Urothelium cell line (cell line): ENCODE data around the gene ADGRL3.

Experiments
- DNase-seq: peaks from one replicate; pipeline ENCODE4 v3.0.0; 2011; ENCODE audit warnings: low spot score, mixed read lengths
- FAIRE-seq: peaks from 2 replicates; lab custom pipeline; 2011; peaks lifted over from hg19 to GRCh38; lab: Jason Lieb, UNC

The ADGRL3 gene

DNA sequence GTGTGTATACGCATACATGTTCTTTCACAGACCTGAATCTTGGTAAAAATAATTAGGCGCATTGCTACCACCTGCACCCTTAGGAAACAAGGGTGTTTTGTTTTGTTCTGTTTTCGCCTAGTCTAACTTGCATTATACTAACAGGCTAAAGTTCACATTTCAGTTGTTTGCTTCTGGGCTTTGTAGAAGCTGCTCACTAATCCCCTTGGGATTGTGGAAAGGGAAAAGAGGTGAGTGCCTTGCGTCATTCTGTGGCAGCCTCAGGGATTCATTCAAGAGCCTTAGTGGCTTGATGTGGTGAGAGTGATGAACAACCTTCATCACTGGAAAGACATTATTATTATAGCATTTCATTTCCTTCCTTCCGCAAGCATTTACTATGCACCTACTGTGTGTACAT lies 331.1 kb downstream of the ADGRL3 start:
- no peak for DNase-seq

DNA sequence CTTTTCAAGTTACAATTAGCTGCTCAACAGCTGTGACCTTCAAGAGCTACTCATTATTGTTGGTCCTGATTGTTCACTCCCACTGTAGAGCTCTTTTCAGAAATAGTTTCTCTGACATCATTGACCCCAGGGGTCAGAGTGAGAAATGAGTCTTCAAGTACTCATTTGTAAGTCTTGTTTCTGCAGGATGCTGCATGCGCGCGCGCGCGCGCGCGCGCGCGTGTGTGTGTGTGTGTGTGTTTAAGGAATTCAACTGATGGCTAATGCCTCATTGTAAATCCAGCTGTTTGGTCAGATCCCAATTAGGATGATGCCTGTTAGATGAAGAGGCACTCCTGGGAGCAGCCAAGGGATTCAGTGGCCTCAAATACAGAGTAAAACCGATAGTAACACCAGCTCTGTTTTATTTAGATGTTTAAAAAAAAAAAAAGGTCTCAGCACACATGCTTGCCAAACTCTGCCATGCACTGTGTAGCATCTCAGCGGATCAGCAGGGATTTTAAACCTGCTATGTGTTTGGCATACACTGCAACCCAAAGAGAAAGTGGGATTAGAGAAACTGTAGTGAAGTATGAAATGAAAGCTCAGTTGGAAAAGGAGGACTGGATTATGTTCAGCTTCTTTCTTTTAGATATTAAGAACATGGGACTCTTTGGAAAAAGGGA lies 332.3 kb downstream of the ADGRL3 start:
- FAIRE-seq = no peak
- no peak for DNase-seq

More for the DNA sequence above, 331.1 kb downstream of the ADGRL3 start:
- FAIRE-seq = no peak

DNA sequence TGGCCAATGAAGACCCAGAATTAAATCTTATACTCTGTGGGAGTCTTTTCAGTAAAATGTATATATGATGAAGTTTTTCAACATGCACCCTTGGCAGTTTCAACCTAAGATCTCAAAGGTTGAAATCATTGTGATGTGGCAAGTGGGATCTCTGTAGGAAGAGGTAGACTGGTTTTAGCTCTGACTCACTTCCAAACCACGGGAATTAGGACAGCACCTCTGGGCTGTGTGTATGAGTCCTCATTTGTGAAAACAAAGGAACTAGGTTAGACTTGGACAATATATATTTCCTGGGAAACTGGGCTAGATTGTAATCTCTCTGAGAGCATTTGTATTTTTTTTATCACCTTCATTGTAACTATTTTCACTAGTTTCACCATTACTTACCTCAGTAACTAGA lies 333.0 kb downstream of the ADGRL3 start:
- peak; percentile 36 for DNase-seq
- no peak for FAIRE-seq

DNA sequence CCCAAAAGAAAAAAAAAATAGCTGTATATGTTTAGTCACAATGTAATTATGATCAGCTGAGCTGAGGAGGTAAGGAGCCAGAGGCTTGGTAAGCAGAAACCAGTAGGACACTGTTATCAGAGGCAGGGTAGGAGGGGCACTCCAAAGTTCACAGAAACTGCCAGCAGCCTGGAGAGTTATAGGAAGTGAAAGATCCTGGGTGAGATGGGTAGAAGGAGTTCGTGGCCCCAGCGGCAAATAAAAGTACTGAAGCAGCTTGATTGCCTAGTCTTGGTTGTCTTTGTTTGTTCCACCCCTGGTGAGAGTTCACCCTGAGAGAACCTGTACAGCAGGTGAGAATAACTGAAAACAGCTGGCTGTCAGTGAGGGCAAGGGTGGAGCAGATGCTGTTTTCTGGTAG lies 340.8 kb downstream of the ADGRL3 start:
- FAIRE-seq (no peak), DNase-seq (no peak)

- no peak for DNase-seq
Measured at GRCh38 chr4:61541459-61541858, 341.3 kb downstream of the ADGRL3 start.

DNA sequence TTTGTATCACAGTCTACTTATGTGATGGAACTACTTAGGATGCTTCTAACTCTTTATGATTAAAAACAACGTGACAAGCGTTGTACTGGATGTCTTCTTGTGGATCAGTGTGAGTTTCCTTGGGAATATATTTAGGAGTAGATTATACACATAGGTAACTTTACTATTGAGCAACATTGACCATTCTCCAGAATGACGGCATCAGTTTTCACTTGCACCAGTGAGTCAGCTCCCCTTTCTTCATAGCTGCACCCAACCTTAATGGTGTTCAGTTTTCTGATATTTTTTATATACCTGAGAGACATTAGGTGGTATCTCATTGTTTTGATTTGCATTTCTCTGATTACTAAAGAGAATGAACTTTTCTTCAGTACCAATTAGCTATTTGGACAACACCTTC lies 343.9 kb downstream of the ADGRL3 start:
- no peak for FAIRE-seq
- DNase-seq = no peak

More at GRCh38 chr4:61541459-61541858, 341.3 kb downstream of the ADGRL3 start:
- no peak for FAIRE-seq

DNA sequence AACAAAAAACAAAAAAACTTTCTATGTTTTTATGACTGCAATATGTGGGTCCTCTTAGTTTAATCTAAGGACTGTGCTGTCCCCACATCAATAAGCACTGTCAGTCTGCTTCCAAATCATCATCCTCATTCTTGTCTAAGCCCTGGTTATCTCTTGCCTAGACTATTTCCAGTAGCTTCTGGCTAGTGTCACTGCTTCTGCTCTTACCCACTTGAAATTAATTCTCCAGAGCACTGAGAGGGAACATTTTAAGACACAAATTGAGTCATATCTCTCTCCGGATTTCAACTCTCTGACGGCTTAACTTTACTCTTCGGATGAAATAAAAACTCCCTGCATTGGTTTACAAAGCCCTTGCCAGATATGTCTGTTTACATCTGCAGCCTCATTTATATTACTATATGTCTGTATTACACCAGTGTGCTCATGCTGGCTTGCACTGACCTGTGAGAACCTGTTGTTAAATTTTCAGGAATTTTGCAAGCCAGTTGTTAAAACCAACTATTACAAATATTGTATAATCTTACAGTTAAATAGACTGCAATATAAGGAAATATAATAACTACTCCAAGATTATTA lies 345.9 kb downstream of the ADGRL3 start:
- no peak for DNase-seq

DNA sequence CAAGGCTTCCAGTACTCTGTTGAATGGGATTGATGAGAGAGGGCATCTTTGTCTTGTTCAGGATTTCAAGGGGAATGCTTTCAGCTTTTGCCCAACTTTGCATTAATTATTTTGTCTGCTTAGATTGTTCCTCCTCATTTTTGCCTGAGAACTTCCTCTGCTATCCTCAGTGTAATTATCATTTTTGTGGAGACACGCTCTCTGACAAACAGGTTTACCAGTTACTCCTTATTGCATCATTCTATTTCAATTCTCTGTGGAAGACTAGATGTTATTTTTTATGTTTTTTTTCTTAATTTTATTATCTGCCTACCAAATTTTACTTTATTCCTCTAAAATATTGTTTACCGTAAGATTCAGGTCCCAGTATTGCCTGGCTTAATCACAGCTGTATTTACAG lies 349.2 kb downstream of the ADGRL3 start:
- FAIRE-seq (no peak), DNase-seq (no peak)

More for the DNA sequence above, 345.9 kb downstream of the ADGRL3 start:
- FAIRE-seq = no peak

DNA sequence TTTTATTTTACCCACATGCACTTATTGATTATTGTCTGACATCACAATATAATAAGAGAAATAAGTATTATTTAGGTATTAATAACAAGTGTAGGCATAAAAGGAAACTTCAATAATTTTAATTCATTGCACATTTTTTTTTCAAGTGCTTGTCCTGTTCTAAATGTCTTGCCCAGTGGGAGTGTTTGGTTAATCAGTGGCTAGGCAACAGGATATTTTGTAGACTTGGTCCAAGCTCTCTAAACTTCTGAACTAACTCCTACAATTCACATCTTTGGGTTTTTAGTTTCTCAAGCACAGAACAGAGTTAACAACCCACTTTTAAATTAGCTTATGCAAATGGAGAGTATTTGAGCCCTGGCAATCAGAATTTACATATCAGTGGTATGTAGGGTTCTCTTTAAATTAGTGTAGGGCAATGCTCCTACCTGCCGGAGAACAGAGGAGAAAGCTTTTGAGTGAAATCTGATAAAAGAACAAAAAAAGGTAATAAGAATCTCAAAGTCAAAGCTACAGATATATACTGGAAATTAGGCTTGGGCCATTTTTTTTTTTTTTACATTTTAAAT lies 353.5 kb downstream of the ADGRL3 start:
- FAIRE-seq (no peak), DNase-seq (no peak)

DNA sequence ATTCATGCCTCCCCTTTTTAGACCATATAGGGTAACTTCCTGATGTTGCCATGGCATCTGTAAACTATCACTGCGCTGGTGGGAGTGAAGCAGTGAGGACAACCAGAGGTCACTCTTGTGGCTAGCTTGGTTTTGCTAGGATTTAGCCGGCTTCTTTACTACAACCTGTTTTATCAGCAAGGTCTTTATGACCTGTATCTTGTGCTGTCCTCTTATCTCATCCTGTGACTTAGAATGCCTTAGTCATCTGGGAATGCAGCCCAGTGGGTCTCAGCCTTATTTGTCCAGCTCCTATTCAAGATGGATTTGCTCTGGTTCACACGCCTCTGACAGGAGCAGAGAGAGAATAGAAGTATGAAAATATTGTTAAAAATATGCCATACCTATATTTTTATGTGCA lies 355.7 kb downstream of the ADGRL3 start:
- DNase-seq (no peak), FAIRE-seq (no peak)

GRCh38 chr4:61556277-61556676 lies 356.2 kb downstream of the ADGRL3 start:
- DNase-seq (no peak), FAIRE-seq (no peak)

- DNase-seq (no peak), FAIRE-seq (no peak)
Measured at GRCh38 chr4:61559396-61559795, 359.3 kb downstream of the ADGRL3 start.

- no peak for DNase-seq
- no peak for FAIRE-seq
Measured at GRCh38 chr4:61561028-61561427, 360.9 kb downstream of the ADGRL3 start.

GRCh38 chr4:61571761-61572559 lies 371.8 kb downstream of the ADGRL3 start:
- FAIRE-seq = no peak
- peak; percentile 32 for DNase-seq

DNA sequence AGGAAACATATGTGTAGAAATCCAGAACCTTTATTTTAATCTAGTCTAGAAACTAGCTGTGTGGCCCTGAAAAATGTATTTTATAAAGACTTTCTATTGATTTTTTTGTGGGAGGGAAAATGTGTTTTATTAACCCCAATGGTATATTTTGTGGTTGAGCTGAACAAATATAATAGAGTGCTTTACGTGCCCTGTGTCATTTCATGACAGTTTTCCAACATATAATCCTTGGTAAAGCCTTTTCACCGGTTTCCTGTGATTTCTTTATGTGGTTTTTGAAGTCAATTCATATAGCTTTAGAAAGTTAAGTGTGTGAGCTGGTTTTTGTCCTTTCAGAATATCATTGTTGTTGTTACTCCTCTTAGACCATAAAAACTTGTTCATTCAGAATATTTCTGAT lies 375.7 kb downstream of the ADGRL3 start:
- FAIRE-seq = no peak
- DNase-seq = no peak

DNA sequence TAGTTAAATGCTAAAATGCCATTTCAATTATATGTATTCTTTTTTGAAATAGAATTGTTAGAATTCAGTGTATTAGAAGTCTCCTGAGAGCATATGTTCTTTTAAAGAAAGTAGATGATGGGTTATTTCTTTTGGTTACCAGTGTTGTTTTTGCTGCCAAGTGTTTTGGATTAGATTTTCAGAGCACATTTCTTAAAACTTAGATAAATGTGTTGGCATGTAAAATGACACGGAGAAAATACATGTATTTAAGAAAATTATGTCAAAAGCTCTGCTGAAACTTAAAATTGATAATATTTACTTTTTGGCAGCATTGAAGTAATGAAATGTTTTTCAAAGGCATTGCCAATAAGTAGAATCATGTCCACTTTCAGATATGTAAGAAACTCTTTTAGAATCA lies 379.7 kb downstream of the ADGRL3 start:
- DNase-seq (no peak), FAIRE-seq (no peak)

- FAIRE-seq (no peak), DNase-seq (peak; percentile 4)
Measured at GRCh38 chr4:61580721-61581377, 380.7 kb downstream of the ADGRL3 start.

DNA sequence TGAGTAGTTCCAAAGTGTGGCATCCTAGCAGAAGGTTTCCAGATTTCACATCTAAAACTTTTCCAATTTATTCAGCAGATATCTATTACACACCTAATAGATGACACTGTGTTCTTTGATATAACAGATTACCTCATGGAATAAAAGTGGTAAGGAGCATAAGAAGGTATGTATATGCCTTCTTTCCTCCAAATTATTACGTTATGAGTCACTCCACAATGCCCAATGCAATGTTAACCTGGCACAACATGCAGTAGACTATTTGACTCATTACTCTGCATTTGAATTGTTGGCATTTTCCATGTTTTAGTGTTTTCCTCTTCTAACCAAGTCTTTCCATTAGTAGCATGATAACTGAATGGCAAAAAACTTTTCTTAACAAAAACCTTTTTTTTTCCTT lies 383.6 kb downstream of the ADGRL3 start:
- FAIRE-seq (peak; percentile 89), DNase-seq (peak; percentile 51)

GRCh38 chr4:61588621-61589402 lies 388.7 kb downstream of the ADGRL3 start:
- FAIRE-seq = no peak
- DNase-seq = no peak

DNA sequence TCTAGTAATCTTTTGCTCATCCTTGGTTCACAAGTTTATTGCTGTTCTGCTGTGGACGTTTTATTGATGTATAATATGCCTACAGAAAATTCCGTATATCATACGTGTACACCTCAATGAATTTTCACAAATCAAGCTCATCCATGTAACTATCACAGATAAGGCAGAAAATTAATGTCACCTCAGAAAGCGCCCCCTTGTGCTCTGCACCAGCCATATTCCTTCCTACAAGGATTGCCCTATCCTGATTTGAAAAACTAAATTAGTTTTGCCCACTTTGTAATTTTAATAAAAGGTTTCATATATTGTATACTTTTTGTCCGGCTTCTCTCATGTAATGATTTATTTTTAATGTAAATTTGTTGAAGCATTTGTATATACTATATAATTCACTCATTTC lies 390.8 kb downstream of the ADGRL3 start:
- no peak for FAIRE-seq
- no peak for DNase-seq
